GM18526 (cell line): Measurements from ENCODE around the gene AP1S1.
A peak's percentile ranks its signal among the peaks of the same experiment; 100 is the strongest.

Source experiments
- POLR2A ChIP-seq: IDR thresholded peaks from 3 replicates; pipeline ENCODE4 v1.6.1; 2011; ENCODE audit not compliant: insufficient read length; ENCODE audit errors: extremely low read depth

AP1S1 gene

GRCh38 chr7:101122933-101123702 lies 31.2 kb upstream of the AP1S1 start:
- TF ChIP-seq POLR2A = no peak

- TF ChIP-seq POLR2A = no peak
Measured at GRCh38 chr7:101123703-101124068, 30.6 kb upstream of the AP1S1 start.

- no peak for TF ChIP-seq POLR2A
Measured at GRCh38 chr7:101124376-101125056, 29.8 kb upstream of the AP1S1 start.

- TF ChIP-seq POLR2A = no peak
Measured at GRCh38 chr7:101125989-101126650, 28.2 kb upstream of the AP1S1 start.

GRCh38 chr7:101126651-101127459 lies 27.4 kb upstream of the AP1S1 start, which contains the start of gene SERPINE1:
TSS of gene SERPINE1 (plus strand) at chr7:101127104. CDS start at chr7:101128394, 1,290 bp downstream.
- peak; percentile 44 for TF ChIP-seq POLR2A

- no peak for TF ChIP-seq POLR2A
Measured at GRCh38 chr7:101127460-101128039, 26.7 kb upstream of the AP1S1 start.

GRCh38 chr7:101128040-101128834 lies 26.0 kb upstream of the AP1S1 start:
- TF ChIP-seq POLR2A = no peak

- TF ChIP-seq POLR2A = no peak
Measured at GRCh38 chr7:101129603-101130117, 24.6 kb upstream of the AP1S1 start.

- no peak for TF ChIP-seq POLR2A
Measured at GRCh38 chr7:101133621-101134398, 20.5 kb upstream of the AP1S1 start.

- TF ChIP-seq POLR2A = no peak
Measured at GRCh38 chr7:101134399-101134980, 19.8 kb upstream of the AP1S1 start.

GRCh38 chr7:101137651-101138212 lies 16.5 kb upstream of the AP1S1 start:
- TF ChIP-seq POLR2A = no peak

GRCh38 chr7:101138213-101138870 lies 15.9 kb upstream of the AP1S1 start:
- peak; percentile 37 for TF ChIP-seq POLR2A
